Liver (tissue), 3 donors: ENCODE data around the gene FAM3A.

Experiments used
- GABPA ChIP-seq, 2 donors: IDR thresholded peaks in 1 of 2; conservative IDR thresholded peaks in 1 of 2; 2 replicates each; pipeline ENCODE4 v1.6.1; 2016; ENCODE audit warnings: antibody characterized with exemption in 2 of 2, mild to moderate bottlenecking in 1 of 2, moderate library complexity in 1 of 2
- JUND ChIP-seq, 2 donors: IDR thresholded peaks; 2 replicates each; pipeline ENCODE4 v1.6.1; 2016; ENCODE audit warnings: antibody characterized with exemption in 2 of 2
- RAD21 ChIP-seq, 2 donors: IDR thresholded peaks; 2 replicates each; pipeline ENCODE4 v1.6.1; 2016; ENCODE audit warnings: antibody characterized with exemption in 2 of 2, mild to moderate bottlenecking in 2 of 2
- SP1 ChIP-seq: IDR thresholded peaks from 2 replicates; pipeline ENCODE4 v1.6.1; 2018; ENCODE audit warnings: antibody characterized with exemption, mild to moderate bottlenecking
- TAF1 ChIP-seq: conservative IDR thresholded peaks from 2 replicates; pipeline ENCODE4 v1.6.1; 2016; ENCODE audit warnings: antibody characterized with exemption, mild to moderate bottlenecking
- TF ChIP-seq, protein P1 (sequence below): IDR thresholded peaks from 2 replicates; pipeline ENCODE4 v1.6.1; 2016; ENCODE audit warnings: antibody characterized with exemption
- TF ChIP-seq, protein P2 (sequence below): fragments of 150-350 bp; IDR thresholded peaks from 2 replicates; pipeline ENCODE4 v1.5.1; 2017; ENCODE audit warnings: improper control_type of control experiment, low read depth, low read length; ENCODE audit not compliant: missing input control
- TF ChIP-seq, protein P3 (sequence below): IDR thresholded peaks from 2 replicates; pipeline ENCODE4 v1.6.1; 2016; ENCODE audit warnings: antibody characterized with exemption
- donor health status: healthy.
- donor health status: healthy.

- TF ChIP-seq, protein P1, sequence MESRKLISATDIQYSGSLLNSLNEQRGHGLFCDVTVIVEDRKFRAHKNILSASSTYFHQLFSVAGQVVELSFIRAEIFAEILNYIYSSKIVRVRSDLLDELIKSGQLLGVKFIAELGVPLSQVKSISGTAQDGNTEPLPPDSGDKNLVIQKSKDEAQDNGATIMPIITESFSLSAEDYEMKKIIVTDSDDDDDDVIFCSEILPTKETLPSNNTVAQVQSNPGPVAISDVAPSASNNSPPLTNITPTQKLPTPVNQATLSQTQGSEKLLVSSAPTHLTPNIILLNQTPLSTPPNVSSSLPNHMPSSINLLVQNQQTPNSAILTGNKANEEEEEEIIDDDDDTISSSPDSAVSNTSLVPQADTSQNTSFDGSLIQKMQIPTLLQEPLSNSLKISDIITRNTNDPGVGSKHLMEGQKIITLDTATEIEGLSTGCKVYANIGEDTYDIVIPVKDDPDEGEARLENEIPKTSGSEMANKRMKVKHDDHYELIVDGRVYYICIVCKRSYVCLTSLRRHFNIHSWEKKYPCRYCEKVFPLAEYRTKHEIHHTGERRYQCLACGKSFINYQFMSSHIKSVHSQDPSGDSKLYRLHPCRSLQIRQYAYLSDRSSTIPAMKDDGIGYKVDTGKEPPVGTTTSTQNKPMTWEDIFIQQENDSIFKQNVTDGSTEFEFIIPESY: no peak
- TF ChIP-seq, protein P2, sequence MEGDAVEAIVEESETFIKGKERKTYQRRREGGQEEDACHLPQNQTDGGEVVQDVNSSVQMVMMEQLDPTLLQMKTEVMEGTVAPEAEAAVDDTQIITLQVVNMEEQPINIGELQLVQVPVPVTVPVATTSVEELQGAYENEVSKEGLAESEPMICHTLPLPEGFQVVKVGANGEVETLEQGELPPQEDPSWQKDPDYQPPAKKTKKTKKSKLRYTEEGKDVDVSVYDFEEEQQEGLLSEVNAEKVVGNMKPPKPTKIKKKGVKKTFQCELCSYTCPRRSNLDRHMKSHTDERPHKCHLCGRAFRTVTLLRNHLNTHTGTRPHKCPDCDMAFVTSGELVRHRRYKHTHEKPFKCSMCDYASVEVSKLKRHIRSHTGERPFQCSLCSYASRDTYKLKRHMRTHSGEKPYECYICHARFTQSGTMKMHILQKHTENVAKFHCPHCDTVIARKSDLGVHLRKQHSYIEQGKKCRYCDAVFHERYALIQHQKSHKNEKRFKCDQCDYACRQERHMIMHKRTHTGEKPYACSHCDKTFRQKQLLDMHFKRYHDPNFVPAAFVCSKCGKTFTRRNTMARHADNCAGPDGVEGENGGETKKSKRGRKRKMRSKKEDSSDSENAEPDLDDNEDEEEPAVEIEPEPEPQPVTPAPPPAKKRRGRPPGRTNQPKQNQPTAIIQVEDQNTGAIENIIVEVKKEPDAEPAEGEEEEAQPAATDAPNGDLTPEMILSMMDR: no peak
- TF ChIP-seq, protein P3, sequence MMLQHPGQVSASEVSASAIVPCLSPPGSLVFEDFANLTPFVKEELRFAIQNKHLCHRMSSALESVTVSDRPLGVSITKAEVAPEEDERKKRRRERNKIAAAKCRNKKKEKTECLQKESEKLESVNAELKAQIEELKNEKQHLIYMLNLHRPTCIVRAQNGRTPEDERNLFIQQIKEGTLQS: no peak
- TF ChIP-seq GABPA (IDR thresholded peaks at IDR 0.05 in 1 of 2, conservative IDR thresholded peaks at IDR 0.05 in 1 of 2) (no peak), TAF1 (no peak), JUND (IDR thresholded peaks at IDR 0.05) (no peak), SP1 (no peak), RAD21 (IDR thresholded peaks at IDR 0.05) (no peak)
These were observed 16.7 kb upstream of the FAM3A start for GRCh38 chrX:154532690-154533089.
